GM21619 (cell line): ENCODE measurements around the gene UGT2B17.
"Not testable (repeated sequence)": the region's sequence is repeated elsewhere in the genome, so short reads cannot be mapped to it uniquely, and the experiment has no call there.

Experiments used
- ATAC-seq: cut with Tn5 transposase; IDR thresholded peaks from one replicate; pipeline ENCODE4 v1.9.1; 2021; ENCODE audit not compliant: unreplicated experiment

Gene UGT2B17

DNA sequence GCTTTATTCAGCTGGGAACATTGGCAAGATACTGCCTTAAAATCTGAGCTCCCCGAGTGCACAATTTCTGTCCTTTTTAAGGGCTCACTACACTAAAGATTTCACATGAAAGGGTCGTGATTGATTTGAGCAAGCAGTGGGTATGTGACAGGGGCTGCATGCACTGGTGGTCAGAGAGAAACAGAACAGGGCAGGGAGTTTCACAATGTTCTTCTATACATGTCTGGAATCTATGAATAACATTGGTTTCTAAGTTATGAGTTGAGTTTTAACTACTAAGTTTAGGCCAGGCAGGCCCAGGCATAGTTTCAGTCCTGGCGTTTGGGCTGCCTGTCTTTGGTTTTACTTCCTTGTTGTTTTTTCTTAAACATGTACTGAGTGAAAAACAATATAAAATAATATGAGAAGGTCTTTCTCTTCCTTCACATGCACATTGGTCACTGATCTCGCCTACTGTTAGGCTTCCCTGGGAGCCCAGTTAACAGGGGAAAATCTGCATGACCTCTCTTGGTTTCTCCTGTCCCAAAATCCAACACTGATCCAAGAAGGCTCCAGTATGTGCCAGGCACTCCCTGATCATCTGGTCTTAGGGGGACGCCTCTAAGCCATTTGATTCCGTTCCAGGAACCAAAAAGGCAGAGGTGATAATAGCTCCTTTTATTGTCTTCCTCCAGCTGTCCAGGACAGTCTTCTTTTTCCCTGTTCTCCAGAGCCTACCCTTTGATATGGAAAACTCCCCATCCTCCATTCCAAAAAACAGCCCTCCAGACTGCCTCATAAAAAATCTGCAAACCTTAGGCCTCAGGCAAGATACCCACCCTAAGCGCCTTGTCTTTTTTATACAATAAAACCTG is at the start of gene UGT2B17:
Gene UGT2B17 (minus strand): TSS at position 51 of the 854 bp plus-strand sequence. CDS start 7,838 bp downstream, outside the sequence.
- no peak for ATAC-seq

DNA sequence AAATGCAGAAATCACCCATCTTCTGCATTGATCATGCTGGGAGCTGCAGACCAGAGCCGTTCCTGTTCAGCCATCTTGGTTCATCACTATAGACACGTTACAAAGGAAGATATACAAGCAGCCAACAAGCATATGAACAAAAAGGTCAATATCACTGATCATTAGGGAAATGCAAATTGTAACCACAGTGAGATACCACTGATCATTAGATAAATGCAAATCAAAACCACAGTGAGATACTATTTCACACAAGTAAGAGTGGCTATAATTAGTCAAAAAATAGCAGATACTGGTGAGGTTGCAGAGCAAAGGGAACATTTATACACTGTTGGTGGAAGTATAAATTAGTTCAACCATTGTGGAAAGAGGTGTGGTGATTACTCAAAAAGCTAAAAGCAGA is 46.6 kb upstream of the UGT2B17 start:
- not testable (repeated sequence) for ATAC-seq

DNA sequence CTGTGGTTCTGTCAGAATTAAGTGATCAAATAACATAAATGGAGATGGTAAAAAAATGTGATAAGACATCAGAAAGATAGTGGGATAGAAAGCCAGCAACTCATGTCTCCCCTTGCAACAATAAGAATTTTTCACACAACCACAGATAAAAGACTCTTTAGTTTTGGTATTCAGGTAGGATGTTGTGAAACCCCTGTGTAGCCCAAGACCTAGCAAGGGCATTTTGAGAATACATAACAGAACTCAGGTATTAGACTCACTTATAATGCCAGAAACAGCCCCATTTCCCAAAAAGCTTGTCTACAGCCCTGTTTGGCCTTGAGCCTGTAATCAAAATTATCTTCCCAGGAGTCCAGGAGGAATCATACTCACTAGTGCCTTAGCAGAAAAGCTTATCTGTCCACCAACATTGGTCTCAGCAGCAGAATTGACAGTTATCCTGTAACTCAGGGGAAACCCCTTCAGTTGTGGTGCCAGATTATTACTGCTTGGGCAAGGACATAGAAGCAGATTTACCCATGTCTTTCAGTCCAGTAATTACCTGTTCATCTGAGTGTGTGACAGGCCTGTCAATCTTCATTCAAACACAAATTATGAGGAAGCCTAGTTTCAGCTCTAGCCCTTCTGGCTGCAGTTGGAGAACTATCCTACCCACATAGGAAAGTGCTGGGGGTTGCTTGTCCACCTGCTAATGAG is 41.0 kb upstream of the UGT2B17 start:
- no peak for ATAC-seq

DNA sequence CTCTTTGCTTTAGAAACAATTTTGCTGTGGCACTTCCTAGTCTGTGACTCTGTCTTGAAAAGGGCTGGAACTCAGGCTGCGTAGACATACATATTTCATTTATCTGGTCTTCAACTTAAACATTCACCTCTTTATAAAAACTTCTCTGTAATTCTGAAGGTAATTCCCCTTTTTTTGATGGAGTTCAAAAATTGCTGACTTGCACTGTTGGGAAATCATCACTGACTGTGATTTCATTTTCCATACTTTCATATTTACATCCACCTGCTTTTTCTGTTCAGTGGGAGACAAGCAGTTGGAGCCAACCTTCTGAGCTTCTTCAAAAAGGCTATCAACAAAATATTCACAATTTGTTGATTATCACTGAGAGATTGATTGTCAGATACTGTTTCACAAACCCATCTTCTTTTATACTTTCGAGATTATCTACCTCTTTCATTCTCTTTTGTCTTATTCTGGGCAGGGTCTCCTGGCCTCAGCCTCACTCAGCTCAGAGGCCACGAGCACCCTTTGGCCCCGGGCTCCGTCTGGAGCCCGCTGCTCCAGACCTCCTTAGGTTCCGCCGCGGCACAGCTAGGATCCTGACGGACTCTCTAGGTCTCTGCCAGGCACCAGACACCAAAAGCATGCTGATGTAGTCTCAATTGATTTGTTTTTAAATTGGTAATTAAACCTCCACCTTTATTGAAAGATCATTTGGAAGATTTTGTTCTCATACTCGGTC is 39.7 kb upstream of the UGT2B17 start:
- no peak for ATAC-seq

DNA sequence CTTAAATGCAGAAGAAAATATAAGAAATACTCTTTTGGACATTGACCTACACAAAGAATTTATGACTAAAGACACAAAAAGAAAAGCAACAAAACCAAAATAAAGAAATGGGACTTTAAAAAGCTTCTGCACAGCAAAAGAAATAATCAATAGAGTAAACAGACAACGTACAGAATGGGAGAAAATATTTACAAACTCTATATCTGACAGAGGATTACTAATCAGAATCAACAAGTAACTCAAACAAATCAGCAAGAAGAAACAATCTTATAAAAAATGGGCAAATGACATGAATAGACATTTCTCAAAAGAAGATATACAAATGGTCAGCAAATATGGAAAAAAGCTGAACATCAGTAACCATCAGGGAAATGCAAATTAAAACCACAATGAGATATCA is 37.6 kb upstream of the UGT2B17 start:
- no peak for ATAC-seq

DNA sequence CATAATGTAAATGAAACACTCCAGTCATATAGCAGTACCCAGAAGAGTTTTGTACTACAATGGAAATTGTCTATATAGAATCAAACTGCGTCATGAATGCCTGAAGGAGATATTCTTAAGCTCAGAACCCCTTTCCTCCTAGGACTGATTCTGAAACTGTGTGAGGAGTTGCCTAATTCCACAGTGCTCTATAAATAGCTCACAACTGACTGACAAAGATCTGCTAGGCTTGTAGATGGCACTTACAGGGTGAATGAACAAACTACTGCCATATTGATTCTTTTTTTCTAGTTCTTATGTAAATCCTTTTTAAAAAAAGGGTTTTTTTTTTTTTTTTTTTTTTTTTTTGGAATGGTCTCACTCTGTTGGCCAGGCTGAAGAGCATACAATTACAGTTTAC is 30.1 kb upstream of the UGT2B17 start:
- ATAC-seq = no peak

DNA sequence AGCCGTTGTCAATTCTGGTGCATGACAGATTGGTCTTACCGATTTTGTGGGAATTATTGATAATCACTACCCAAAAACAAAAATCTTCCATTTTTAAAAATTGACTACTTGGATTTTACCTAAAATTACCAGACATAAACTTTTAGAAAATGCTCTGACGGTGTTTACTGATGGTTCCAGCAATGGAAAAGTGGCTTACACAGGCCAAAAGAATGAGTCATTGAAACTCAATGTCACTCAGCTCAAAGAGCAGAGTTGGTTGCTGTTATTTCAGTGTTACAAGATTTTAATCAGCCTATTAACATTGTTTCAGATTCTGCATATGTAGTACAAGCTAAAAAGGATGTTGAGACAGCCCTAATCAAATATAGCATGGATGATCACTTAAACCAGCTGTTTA is 23.0 kb upstream of the UGT2B17 start:
- no peak for ATAC-seq

DNA sequence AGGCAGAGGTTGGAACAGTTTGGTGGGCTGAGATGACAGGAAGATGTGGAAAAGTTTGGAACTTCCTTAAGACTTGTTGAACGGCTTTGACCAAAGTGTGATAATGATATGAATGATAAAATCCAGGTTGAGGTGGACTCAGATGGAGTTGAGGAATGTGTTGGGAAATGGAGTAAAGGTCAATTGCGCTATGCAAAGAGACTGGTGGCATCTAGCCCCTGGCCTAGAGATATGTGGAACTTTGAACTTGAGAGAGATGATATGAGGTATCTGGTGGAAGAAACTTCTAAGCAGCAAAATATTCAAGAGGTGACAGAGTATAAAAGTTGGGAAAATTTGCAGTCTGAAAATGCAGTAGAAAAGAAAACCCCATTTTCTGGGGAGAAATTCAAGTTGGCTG is 21.4 kb upstream of the UGT2B17 start:
- no peak for ATAC-seq

DNA sequence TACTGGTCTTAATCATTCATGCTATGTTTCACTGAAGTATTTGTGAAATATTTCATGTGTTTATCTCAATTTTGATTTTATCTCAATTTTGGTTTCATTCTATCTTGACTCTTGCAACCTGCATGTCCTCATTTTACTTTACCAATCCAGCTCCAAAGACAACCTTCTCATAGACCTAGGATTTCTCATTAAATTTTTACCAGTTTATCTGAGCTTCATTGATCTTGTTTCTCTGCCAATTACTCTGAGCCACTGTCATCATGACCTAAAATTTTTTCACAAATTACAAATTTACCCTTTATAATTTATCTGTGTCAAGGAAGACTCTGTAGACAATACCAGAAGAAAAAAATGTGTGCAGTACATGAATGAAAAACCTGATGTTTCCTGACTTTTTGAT is 18.6 kb upstream of the UGT2B17 start:
- ATAC-seq = no peak

DNA sequence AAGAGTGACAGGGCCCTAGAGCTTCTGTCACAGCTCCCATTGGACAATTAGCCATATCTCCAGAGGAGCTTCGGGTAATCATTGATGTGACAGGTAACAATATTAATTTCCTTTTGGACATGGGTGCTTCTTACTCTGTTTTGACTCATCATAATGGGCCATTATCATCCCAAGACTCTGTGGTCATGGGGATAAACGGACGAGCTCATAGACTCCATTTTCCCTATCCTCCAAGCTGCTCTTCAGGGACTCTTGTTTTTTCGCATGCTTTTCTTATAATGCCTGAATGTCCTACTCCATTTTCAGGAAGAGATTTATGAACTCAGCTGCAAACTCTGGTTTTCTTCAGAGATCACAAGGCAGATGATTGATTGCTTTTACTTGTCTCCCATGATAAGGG is 17.0 kb upstream of the UGT2B17 start:
- ATAC-seq = no peak

DNA sequence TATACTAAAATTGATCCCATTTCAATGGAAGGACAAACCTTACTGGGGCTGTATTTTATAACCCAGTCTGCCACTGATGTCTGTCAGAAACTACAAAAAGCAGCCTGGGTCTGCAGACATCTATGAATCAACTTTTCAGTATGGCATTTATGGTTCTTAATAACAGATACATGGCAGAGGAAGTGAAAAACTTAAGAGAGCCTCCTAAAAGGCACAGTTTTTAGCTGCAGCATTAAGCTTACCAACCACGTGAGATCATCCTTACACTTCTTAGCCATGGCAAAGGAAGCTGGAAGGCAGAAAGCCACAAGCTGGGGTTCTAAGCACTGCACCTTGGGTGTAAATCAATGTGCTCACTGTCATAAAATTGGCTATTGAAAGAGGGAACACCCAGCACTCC is 16.6 kb upstream of the UGT2B17 start:
- ATAC-seq = no peak

DNA sequence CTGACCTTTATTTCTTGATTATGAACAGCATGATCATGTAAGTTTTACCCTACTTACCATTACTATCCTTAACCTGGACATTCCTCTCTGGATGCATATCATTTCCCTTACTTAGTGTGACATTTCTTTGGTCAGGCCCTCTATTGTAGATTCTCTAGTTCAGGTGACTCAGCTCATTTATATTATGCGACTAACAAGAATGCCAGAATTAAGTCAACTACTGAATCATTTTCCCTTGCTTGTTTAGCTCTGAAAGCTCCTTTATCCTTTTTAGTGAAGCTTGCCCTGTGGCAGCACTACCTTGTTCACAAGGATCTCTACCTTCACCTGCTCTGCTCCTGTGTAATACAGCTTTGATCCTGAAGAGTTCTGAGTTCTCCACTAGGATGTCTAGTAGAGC is 15.1 kb upstream of the UGT2B17 start:
- ATAC-seq = no peak

DNA sequence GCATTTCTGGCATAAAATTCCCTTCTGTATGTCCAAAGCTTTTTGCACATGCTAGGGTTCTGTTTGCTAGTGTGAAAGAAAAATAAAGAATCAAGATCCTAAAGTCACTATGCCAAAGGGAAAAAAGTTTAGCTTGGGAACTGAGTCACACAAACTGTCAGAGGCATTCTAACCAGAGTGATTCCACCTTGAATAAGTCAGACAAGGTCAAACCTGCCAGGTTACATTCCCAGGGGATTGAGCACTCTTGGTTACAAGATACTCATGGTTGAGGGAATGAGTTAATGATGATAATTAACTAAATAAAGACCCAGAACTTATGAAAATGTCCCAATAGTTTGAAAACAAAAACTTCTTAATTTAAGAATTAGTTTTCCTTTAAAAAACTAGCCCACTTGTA is 13.7 kb upstream of the UGT2B17 start:
- no peak for ATAC-seq

DNA sequence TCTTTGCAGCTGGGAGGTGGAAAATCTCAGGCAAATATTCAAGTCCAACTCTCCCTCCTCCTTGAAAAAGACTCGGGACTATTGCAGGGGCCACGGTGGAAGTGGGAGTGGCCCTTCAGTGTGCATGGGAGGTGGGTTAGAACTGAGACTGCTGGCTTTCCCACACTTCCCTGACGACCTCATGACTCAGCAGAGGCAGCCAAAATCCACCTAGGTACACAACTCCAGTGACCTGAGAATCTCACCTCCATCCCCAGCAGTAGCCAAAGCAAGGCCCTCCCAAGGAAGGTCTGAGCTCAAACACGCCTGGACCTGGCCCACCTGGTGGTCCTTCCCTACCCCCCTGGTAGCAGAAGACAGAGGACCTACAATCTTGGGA is 6.2 kb upstream of the UGT2B17 start:
- no peak for ATAC-seq

DNA sequence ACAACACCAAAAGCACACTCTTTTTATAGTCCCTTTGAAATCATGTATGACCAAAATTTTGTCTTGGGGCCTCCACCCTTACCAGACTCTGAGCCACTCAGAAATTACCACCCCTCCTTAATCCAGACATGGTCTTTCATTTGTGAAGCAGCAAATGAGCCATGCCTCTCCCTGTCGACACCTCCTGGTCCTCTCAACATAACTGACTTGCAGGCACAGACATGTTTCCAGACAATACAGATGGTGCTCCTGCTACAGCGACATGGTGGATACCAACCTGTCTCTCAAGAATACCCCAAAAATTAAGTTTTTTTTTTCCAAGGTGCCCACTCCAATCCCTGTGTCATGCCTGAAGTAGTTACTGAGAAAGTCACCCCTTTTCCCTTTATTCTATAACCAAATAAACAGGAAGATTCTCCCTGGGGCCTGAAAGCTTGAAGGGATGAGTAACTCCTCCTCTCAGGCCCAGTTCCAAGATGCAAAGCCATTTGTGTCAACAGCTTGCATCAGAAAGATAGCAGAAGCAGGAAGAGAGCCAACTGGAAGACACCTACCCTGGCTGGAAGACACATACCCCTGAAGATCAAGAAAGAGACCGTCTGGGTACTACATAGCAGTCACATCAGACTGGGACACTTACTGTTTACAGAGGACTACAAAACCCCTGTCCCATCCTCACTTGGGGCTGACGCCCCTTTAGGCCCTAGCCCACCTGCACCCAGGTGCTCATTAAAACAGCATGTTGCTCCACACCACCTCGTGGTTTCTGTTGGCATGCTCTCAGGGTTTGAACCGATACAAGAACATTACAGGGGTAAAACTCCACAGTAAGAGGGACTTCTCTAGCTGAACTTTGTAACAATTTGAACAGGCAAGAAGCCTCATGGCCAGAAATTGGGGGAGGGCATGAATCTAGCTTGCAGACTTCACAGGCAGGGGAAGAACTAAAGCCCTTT is 5.5 kb upstream of the UGT2B17 start:
- no peak for ATAC-seq

DNA sequence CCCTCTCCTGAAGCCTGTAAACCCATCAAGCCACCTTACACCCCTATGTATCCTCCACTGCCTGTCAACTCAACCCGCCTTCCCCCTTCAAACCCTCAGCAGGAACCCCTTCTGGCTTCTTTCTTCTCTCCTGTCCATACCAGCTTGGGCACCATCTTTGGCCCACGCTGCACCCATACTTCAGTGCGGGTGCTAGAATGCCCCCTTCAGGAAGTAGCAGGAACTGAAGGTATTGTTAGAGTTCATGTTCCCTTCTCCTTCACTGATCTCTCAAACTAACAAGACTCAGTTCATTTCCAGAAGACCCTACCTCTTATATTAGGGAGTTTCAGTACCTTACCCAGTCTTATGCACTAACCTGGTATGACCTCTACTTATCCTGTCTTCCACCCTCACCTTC is 1.5 kb upstream of the UGT2B17 start:
- no peak for ATAC-seq

DNA sequence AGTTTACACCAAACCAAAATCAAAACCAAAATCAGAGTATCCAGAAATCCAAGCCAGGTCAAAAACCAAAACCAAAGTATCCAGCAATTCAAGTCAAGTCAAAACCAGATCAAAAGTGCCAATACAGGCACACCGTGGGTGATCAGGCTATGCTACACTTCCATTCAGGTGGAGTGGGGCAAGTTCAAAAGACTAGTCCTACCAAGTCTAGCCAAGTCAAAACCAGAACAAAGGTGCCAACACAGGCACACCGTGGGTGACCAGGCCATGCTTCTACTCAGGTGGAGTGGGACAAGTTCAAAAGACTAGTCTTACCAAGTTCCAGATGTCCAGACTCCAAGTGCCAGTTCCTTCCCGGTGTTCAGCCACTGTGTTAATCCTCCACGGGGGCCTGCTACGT is 486 bp downstream of the UGT2B17 start:
- ATAC-seq = not testable (repeated sequence)

DNA sequence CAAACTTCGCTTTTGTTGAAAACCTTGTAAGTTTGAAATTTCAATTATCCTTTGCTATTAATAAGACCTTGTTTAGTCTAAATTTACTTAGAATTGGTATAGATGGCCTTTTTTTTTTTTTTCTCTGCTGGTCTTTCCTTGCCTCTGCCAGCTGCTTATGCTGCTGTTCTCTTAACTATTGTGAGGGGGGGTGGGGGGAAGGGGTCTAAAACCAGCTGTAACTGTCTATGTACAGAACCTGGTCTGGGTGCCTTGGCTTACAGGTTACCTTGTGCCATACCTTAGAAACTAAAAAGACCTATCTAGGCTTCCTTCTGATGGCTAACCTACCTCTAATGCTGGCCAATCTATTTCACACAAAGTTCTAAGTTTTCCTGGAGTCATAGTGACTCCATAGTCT is 1.0 kb downstream of the UGT2B17 start:
- ATAC-seq = no peak

DNA sequence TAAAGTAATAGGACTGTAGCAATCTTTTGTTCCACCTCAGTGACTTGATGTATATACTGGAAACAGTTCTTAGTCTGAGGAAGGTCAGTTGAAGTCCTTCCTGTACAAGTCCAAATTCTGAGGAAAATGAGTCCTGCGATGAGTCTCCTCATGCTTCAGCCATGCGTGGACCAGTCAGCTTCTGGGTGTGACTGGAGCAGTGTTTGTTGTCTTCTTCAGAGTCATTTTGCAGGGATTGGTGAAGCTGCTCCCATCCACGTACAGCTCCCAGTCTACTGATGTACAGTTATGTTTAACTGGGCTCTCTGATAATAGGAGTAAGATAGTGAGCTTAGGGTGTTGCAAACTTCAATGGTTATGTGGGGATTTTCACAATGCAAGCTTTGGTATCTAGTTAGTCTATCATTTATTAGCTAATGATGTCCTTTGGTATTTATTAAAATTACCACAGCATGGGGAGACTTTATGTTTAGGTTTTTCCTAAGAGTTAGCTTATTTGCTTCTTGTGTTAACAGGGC is 3.4 kb downstream of the UGT2B17 start:
- no peak for ATAC-seq

DNA sequence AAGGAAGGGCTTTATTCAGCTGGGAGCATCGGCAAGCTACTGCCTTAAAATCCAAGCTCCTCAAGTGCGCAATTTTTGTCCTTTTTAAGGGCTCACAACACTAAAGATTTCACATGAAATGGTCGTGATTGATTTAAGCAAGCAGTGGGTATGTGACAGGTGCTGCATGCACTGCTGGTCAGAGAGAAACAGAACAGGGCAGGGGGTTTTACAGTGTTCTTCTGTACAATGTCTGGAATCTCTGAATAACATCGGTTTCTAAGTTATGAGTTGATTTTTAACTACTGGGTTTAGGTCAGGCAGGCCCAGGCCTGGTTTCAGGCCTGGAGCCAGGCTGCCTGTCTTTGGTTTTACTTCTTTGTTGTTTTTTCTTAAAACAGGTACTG is 6.0 kb downstream of the UGT2B17 start:
- no peak for ATAC-seq
